CD14-positive monocyte (primary cell): Measurements from ENCODE around the gene CDC42BPB. TPM values are rescaled to one million over a fixed set of nuclear protein-coding genes. Genes with fewer than 3 reads are reported as not detected.

ENCODE experiments used
- DNase-seq, 3 donors: peaks; one replicate each; pipeline ENCODE4 v3.0.0-alpha.2; 2011 to 2022
- H2AFZ ChIP-seq: 2 replicates; pipeline ENCODE4 v1.6.0; 2012; ENCODE audit warnings: mild to moderate bottlenecking, low read depth, low read length, inconsistent platforms; ENCODE audit not compliant: insufficient read depth, poor library complexity, severe bottlenecking
- H3K27ac ChIP-seq, 2 donors: 1 replicate in 1 of 2; 2 replicates in 1 of 2; pipeline ENCODE4 v1.5.1; 2012 to 2013; ENCODE audit warnings: low read length in 2 of 2, control low read depth in 1 of 2, inconsistent platforms in 1 of 2, low read depth in 1 of 2, mild to moderate bottlenecking in 1 of 2
- H3K27me3 ChIP-seq, 2 donors: one replicate each; pipeline versions ENCODE4 v1.6.0 to v1.6.1; 2011 to 2013; ENCODE audit warnings: low read length in 2 of 2; ENCODE audit not compliant: control insufficient read depth in 2 of 2, insufficient read depth in 2 of 2
- H3K36me3 ChIP-seq, 2 donors: replicated peaks in 1 of 2; 1 replicate in 1 of 2; 2 replicates in 1 of 2; pipeline versions ENCODE4 v1.5.1 to v1.6.1; 2012 to 2013; ENCODE audit warnings: low read length in 2 of 2, control low read depth in 1 of 2, inconsistent platforms in 1 of 2, mild to moderate bottlenecking in 1 of 2; ENCODE audit not compliant: insufficient read depth in 2 of 2, control insufficient read depth in 1 of 2
- H3K4me1 ChIP-seq, 2 donors: 1 replicate in 1 of 2; 2 replicates in 1 of 2; pipeline versions ENCODE4 v1.5.1 to v1.6.1; 2012 to 2013; ENCODE audit warnings: low read length in 2 of 2, control low read depth in 1 of 2, inconsistent platforms in 1 of 2, mild to moderate bottlenecking in 1 of 2, moderate library complexity in 1 of 2; ENCODE audit not compliant: insufficient read depth in 2 of 2, control insufficient read depth in 1 of 2
- H3K4me2 ChIP-seq: replicated peaks from 2 replicates; pipeline ENCODE3; 2012; ENCODE audit warnings: low read length, moderate library complexity, mild to moderate bottlenecking; ENCODE audit not compliant: poor library complexity, severe bottlenecking; ENCODE audit errors: extremely low read depth
- H3K4me3 ChIP-seq, 3 experiments: fragments of 200-600 bp in 1 of 3; sonication (generic) in 1 of 3; replicated peaks in 1 of 3; 1 replicate in 2 of 3; 2 replicates in 1 of 3; pipeline ENCODE4 v1.5.1; 2011 to 2013; ENCODE audit warnings: low read length in 3 of 3, mild to moderate bottlenecking in 3 of 3, control low read depth in 2 of 3, low read depth in 2 of 3, inconsistent platforms in 1 of 3, moderate library complexity in 1 of 3
- H3K79me2 ChIP-seq: 2 replicates; pipeline ENCODE4 v1.6.0; 2012; ENCODE audit warnings: mild to moderate bottlenecking, control low read depth, inconsistent platforms, low read length, moderate library complexity; ENCODE audit not compliant: insufficient read depth
- H3K9ac ChIP-seq: 2 replicates; pipeline ENCODE4 v1.6.0; 2017; ENCODE audit warnings: low read length, mild to moderate bottlenecking; ENCODE audit not compliant: insufficient read depth, poor library complexity, severe bottlenecking
- H3K9me3 ChIP-seq, 2 donors: replicated peaks in 1 of 2; 1 replicate in 1 of 2; 2 replicates in 1 of 2; pipeline versions ENCODE4 v1.5.1 to v1.6.1; 2012 to 2013; ENCODE audit warnings: low read length in 2 of 2, control low read depth in 1 of 2; ENCODE audit not compliant: control insufficient read depth in 1 of 2, insufficient read depth in 1 of 2
- H4K20me1 ChIP-seq: 2 replicates; pipeline ENCODE4 v1.6.0; 2012; ENCODE audit warnings: mild to moderate bottlenecking, low read length, control low read depth, moderate library complexity; ENCODE audit not compliant: insufficient read depth
- H3K27ac Mint-ChIP-seq, 7 donors: one replicate each; pipeline ENCODE4 v1.8.0; 2020; ENCODE audit warnings: mild to moderate bottlenecking in 7 of 7, mixed read lengths in 7 of 7, moderate library complexity in 6 of 7, inconsistent platforms in 2 of 7
- H3K27me3 Mint-ChIP-seq, 3 donors: one replicate each; pipeline ENCODE4 v1.8.0; 2021 to 2022; ENCODE audit warnings: low read depth in 3 of 3, mild to moderate bottlenecking in 3 of 3, mixed read lengths in 3 of 3, moderate library complexity in 3 of 3, inconsistent platforms in 1 of 3
- H3K36me3 Mint-ChIP-seq, 2 donors: one replicate each; pipeline ENCODE4 v1.8.0; 2020; ENCODE audit warnings: mixed read lengths in 2 of 2, inconsistent platforms in 1 of 2, mild to moderate bottlenecking in 1 of 2
- H3K4me1 Mint-ChIP-seq: one replicate; pipeline ENCODE4 v1.8.0; 2020; ENCODE audit warnings: mild to moderate bottlenecking, mixed read lengths
- H3K4me3 Mint-ChIP-seq, 2 donors: one replicate each; pipeline ENCODE4 v1.8.0; 2020; ENCODE audit warnings: mild to moderate bottlenecking in 2 of 2, mixed read lengths in 2 of 2, moderate library complexity in 1 of 2
- H3K9me3 Mint-ChIP-seq, 7 donors: one replicate each; pipeline ENCODE4 v1.8.0; 2020 to 2022; ENCODE audit warnings: mixed read lengths in 7 of 7, mild to moderate bottlenecking in 6 of 7, moderate library complexity in 6 of 7, inconsistent platforms in 2 of 7
- WGBS: methylation state at CpG from one replicate; pipeline ENCODE4 v1.1.5; 2013; ENCODE audit warnings: missing lambda C conversion rate; ENCODE audit not compliant: insufficient coverage; 5-methylcytosine and 5-hydroxymethylcytosine counted together
- intact Hi-C, 2 donors: fragments of 100-400 bp; cut with micrococcal nuclease; formaldehyde crosslinking; loops; one replicate each; pipeline versions ENCODE4 v1.15.0 to v1.15.1; 2023
- polyA plus RNA-seq, 3 donors: library from polyadenylated mRNA; depleted of rRNA in 1 of 3; unstranded in 2 of 3; stranded (reverse) in 1 of 3; fragments of 300-500 nt in 2 of 3; fragments of >200 nt in 1 of 3; fragmentation: Illumina TruSeq in 2 of 3; gene quantifications; 1 replicate in 2 of 3; 2 replicates in 1 of 3; pipeline ENCODE4 v1.2.3, GENCODE V29; 2012 to 2021
- TF ChIP-seq, protein P1 (sequence below): fragments of 200-600 bp; IDR thresholded peaks from one replicate; pipeline ENCODE4 v1.8.0; 2022; ENCODE audit warnings: antibody characterized with exemption, mild to moderate bottlenecking

CDC42BPB gene
- polyA plus RNA-seq, 3 donors, result 0.25 to 19.0 (median 0.60) TPM

DNA sequence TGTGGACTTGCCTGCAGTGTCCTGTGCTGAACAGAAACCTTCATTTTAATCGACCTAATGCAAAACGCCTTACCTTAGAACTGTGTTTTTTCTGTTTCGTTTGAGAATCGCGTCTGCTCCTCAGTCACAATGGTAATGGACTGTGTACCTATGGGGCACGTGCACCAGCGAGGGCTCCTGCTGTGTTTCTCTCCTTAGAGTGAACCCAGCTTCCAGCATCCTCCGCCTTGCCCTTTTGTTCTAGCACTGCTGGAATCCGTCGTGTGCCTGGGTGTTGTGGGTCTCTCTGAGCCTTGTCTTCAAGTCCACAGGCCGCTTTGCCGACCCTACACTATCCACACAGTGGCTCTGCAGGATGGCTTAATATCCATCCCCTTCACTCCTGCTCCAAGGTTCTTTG is 131.2 kb downstream of the CDC42BPB start:
- H3K4me3 Mint-ChIP-seq, result peak overlapping the region in 1 of 2 donors; percentile 39
- peaks cover 0 to 15% (median 4%) of the 10 kb centered on the region in 7 donors for H3K9me3 Mint-ChIP-seq
- peaks cover 19 to 25% of the 10 kb centered on the region in 2 donors for H3K4me1 ChIP-seq
- H3K4me2 ChIP-seq, result no peak overlapping the region
- H3K36me3 ChIP-seq, result no peaks in the 10 kb centered on the region
- TF ChIP-seq, protein P1, sequence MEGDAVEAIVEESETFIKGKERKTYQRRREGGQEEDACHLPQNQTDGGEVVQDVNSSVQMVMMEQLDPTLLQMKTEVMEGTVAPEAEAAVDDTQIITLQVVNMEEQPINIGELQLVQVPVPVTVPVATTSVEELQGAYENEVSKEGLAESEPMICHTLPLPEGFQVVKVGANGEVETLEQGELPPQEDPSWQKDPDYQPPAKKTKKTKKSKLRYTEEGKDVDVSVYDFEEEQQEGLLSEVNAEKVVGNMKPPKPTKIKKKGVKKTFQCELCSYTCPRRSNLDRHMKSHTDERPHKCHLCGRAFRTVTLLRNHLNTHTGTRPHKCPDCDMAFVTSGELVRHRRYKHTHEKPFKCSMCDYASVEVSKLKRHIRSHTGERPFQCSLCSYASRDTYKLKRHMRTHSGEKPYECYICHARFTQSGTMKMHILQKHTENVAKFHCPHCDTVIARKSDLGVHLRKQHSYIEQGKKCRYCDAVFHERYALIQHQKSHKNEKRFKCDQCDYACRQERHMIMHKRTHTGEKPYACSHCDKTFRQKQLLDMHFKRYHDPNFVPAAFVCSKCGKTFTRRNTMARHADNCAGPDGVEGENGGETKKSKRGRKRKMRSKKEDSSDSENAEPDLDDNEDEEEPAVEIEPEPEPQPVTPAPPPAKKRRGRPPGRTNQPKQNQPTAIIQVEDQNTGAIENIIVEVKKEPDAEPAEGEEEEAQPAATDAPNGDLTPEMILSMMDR, result no peak
- H3K27ac ChIP-seq, result no peak overlapping the region
- H3K4me1 Mint-ChIP-seq, result peaks cover 19% of the 10 kb centered on the region
- no peaks in the 10 kb centered on the region for H3K36me3 Mint-ChIP-seq
- H3K27me3 Mint-ChIP-seq, result peaks cover 40 to 63% (median 60%) of the 10 kb centered on the region in 3 donors
- 79% methylated on average over 7 of the region's 12 CpGs for WGBS
- H3K79me2 ChIP-seq, result no peaks in the 10 kb centered on the region
- intact Hi-C loops, result no loop called here
- no peak overlapping the region for H3K27ac Mint-ChIP-seq
- H3K9me3 ChIP-seq, result peaks cover 0 to 23% of the 10 kb centered on the region in 2 donors
- no peak overlapping the region for H3K4me3 ChIP-seq
- H4K20me1 ChIP-seq, result no peaks in the 10 kb centered on the region
- peaks cover 34 to 93% of the 10 kb centered on the region in 2 donors for H3K27me3 ChIP-seq
- no peak for DNase-seq
- no peak overlapping the region for H2AFZ ChIP-seq
- H3K9ac ChIP-seq, result no peak overlapping the region

DNA sequence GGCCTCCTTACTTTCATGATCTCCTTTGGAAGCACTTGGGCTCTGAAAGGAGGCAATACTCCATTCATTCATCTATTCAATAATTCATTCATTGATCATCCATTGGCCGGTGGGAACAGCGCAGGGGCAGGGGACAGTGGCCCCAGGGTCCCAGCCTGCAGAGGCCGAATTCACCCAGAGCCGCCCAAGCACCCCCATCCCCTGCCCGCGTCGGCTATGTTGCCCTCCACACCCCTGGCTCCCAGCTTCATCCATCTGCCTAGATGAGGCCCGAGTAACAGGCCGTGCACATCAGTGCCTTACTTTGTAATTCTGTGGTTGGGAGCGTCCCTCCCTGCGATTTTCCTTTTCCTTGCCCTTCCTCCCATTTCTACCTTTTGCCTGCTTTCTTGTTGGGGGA is 131.7 kb downstream of the CDC42BPB start:
- H3K4me3 Mint-ChIP-seq, result peak overlapping the region in 1 of 2 donors; percentile 12
- Histone ChIP-seq H3K4me2 (no peak overlapping the region), H4K20me1 (no peaks in the 10 kb centered on the region), H3K36me3 (no peaks in the 10 kb centered on the region), H3K27ac (no peak overlapping the region), H3K27me3 (peaks cover 32 to 91% of the 10 kb centered on the region in 2 donors), H3K4me3 (no peak overlapping the region), H2AFZ (no peak overlapping the region), H3K9me3 (peaks cover 0 to 24% of the 10 kb centered on the region in 2 donors), H3K9ac (no peak overlapping the region), H3K79me2 (no peaks in the 10 kb centered on the region), H3K4me1 (peaks cover 19 to 25% of the 10 kb centered on the region in 2 donors)
- TF ChIP-seq, protein P1, result no peak
- intact Hi-C loops, result no loop called here
- H3K9me3 Mint-ChIP-seq, result peaks cover 0 to 15% (median 4%) of the 10 kb centered on the region in 7 donors
- H3K36me3 Mint-ChIP-seq, result no peaks in the 10 kb centered on the region
- WGBS, result 90% methylated on average over 7 of the region's 11 CpGs
- peaks cover 19% of the 10 kb centered on the region for H3K4me1 Mint-ChIP-seq
- no peak for DNase-seq
- H3K27me3 Mint-ChIP-seq, result peaks cover 36 to 58% (median 55%) of the 10 kb centered on the region in 3 donors
- H3K27ac Mint-ChIP-seq, result no peak overlapping the region
